Measurements from ENCODE around the gene LYPLAL1. TPM values are rescaled to one million over a fixed set of nuclear protein-coding genes. Genes with fewer than 3 reads are reported as not detected.

LYPLAL1 gene
- total RNA-seq, 4 donors from 2014 or later, result 7.2 to 26.6 (median 20.6) TPM

- ATAC-seq (ENCODE audit: low FRiP score), result no peak
- no peak for DNase-seq (ENCODE audit: low spot score)
- TF ChIP-seq CTCF (IDR thresholded peaks at IDR 0.05), result no peak
These were observed 32.7 kb downstream of the LYPLAL1 start for GRCh38 chr1:219206350-219206749.

- DNase-seq (ENCODE audit: low spot score), result no peak
- no peak for ATAC-seq (ENCODE audit: low FRiP score)
- TF ChIP-seq CTCF (IDR thresholded peaks at IDR 0.05), result no peak
These were observed 35.9 kb downstream of the LYPLAL1 start for GRCh38 chr1:219209578-219209977.

GRCh38 chr1:219210067-219210466, 36.4 kb downstream of the LYPLAL1 start:
- no peak for ATAC-seq (ENCODE audit: low FRiP score)
- TF ChIP-seq CTCF (IDR thresholded peaks at IDR 0.05), result no peak
- no peak for DNase-seq (ENCODE audit: low spot score)

GRCh38 chr1:219215477-219215876, 41.8 kb downstream of the LYPLAL1 start:
- no peak for ATAC-seq (ENCODE audit: low FRiP score)
- TF ChIP-seq CTCF (IDR thresholded peaks at IDR 0.05), result no peak
- DNase-seq (ENCODE audit: low spot score), result no peak

GRCh38 chr1:219220945-219221344, 47.3 kb downstream of the LYPLAL1 start:
- TF ChIP-seq CTCF (IDR thresholded peaks at IDR 0.05), result no peak
- ATAC-seq (ENCODE audit: low FRiP score), result no peak

GRCh38 chr1:219223496-219223895, 49.8 kb downstream of the LYPLAL1 start:
- DNase-seq (ENCODE audit: low spot score) (no peak), ATAC-seq (ENCODE audit: low FRiP score) (no peak)
- TF ChIP-seq CTCF (IDR thresholded peaks at IDR 0.05), result no peak

More at GRCh38 chr1:219220945-219221344, 47.3 kb downstream of the LYPLAL1 start:
- DNase-seq (ENCODE audit: low spot score), result no peak

GRCh38 chr1:219226196-219226595, 52.5 kb downstream of the LYPLAL1 start:
- no peak for DNase-seq (ENCODE audit: low spot score)
- TF ChIP-seq CTCF (IDR thresholded peaks at IDR 0.05), result no peak
- ATAC-seq (ENCODE audit: low FRiP score), result no peak
